PFSK-1 (cell line): ENCODE results near the gene HP1BP3.

Experiments used
- FOXP2 ChIP-seq: optimal IDR thresholded peaks from 2 replicates; pipeline ENCODE3; 2011; ENCODE audit warnings: borderline replicate concordance, control low read depth, inconsistent platforms; ENCODE audit not compliant: insufficient read depth; ENCODE audit errors: extremely low read length, extremely low read depth
- POLR2AphosphoS5 ChIP-seq: IDR thresholded peaks from 2 replicates; pipeline ENCODE4 v1.6.1; 2012; ENCODE audit warnings: low read depth, mild to moderate bottlenecking, control low read depth, low read length, moderate library complexity
- SIN3A ChIP-seq: IDR thresholded peaks from 2 replicates; pipeline ENCODE4 v1.6.1; 2012; ENCODE audit warnings: mild to moderate bottlenecking, low read length, moderate library complexity, borderline replicate concordance; ENCODE audit not compliant: insufficient read depth
- TAF1 ChIP-seq: IDR thresholded peaks from 2 replicates; pipeline ENCODE4 v1.6.1; 2012; ENCODE audit warnings: low read length, control low read depth, borderline replicate concordance; ENCODE audit not compliant: insufficient read depth
- TF ChIP-seq, protein P1 (sequence below), 2 experiments: IDR thresholded peaks; 2 replicates each; pipeline versions ENCODE4 v1.6.1 to v1.8.0; 2011 to 2012; ENCODE audit warnings: low read depth in 2 of 2, low read length in 2 of 2, control low read depth in 1 of 2, inconsistent platforms in 1 of 2, mild to moderate bottlenecking in 1 of 2, moderate library complexity in 1 of 2; ENCODE audit not compliant: insufficient read depth in 1 of 2

DNA sequence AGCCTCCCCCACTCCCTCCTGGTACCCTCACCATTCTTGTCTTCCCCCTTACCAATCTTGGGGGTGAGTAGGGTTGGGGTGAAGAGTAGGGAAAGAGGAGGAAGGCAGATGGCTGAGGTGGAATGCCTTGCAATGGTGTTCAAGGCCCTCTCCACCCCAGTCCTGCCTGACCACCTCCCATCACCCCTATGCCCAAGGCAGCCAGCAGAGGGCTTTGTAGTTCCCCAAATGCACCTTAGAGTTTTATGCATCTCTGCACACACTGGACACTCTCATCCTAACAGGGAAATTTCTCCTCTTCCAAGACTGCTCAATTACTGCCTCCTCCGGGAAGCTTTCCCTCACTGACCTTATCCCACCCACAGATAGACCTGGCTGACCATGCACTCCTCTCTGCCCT lies 84.7 kb downstream of the HP1BP3 start:
- TF ChIP-seq SIN3A (no peak), POLR2AphosphoS5 (no peak), TAF1 (no peak), FOXP2 (no peak)
- TF ChIP-seq, protein P1, sequence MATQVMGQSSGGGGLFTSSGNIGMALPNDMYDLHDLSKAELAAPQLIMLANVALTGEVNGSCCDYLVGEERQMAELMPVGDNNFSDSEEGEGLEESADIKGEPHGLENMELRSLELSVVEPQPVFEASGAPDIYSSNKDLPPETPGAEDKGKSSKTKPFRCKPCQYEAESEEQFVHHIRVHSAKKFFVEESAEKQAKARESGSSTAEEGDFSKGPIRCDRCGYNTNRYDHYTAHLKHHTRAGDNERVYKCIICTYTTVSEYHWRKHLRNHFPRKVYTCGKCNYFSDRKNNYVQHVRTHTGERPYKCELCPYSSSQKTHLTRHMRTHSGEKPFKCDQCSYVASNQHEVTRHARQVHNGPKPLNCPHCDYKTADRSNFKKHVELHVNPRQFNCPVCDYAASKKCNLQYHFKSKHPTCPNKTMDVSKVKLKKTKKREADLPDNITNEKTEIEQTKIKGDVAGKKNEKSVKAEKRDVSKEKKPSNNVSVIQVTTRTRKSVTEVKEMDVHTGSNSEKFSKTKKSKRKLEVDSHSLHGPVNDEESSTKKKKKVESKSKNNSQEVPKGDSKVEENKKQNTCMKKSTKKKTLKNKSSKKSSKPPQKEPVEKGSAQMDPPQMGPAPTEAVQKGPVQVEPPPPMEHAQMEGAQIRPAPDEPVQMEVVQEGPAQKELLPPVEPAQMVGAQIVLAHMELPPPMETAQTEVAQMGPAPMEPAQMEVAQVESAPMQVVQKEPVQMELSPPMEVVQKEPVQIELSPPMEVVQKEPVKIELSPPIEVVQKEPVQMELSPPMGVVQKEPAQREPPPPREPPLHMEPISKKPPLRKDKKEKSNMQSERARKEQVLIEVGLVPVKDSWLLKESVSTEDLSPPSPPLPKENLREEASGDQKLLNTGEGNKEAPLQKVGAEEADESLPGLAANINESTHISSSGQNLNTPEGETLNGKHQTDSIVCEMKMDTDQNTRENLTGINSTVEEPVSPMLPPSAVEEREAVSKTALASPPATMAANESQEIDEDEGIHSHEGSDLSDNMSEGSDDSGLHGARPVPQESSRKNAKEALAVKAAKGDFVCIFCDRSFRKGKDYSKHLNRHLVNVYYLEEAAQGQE (IDR thresholded peaks at IDR 0.05; ENCODE audit: insufficient read depth in 1 of 2, low read depth in 2 of 2, low read length in 2 of 2): no peak
